K562 (cell line): ENCODE measurements around the gene ADAMTSL3. TPM values are rescaled to one million over a fixed set of nuclear protein-coding genes. Genes with fewer than 3 reads are reported as not detected.

Experiments used
- ATAC-seq: fragments of 200-7000 bp; cut with Tn5 transposase; 3 replicates; pipeline ENCODE4 v1.9.1; 2020; ENCODE audit warnings: moderate library complexity
- BruUV-seq: library from RNA; stranded (reverse); fragments of 400-500 nt; replicated peaks from 2 replicates; lab custom pipeline; 2021; lab: Mats Ljungman, UMichigan
- CTCF ChIA-PET: fragments of 300-600 bp; formaldehyde crosslinking; extraction: SDS; loops from one replicate; lab custom pipeline; 2021; ENCODE audit warnings: low intra/inter-chr PET ratio; lab: Yijun Ruan, JAX
- POLR2A ChIA-PET: fragments of 300-600, 350-650 bp; sonication (Branson Sonifier 250); formaldehyde crosslinking; extraction: SDS; loops from one replicate; lab custom pipeline; 2021; ENCODE audit warnings: antibody characterized with exemption, inconsistent platforms; lab: Yijun Ruan, JAX
- DNase-seq, 4 experiments: peaks; one replicate each; pipeline versions ENCODE4 v3.0.0 to v3.0.0-alpha.2; 2011 to 2018; ENCODE audit warnings: low spot score in 3 of 4, mixed read lengths in 3 of 4; ENCODE audit errors: extremely low read depth in 1 of 4
- FAIRE-seq: peaks from 2 replicates; lab custom pipeline; 2011; peaks lifted over from hg19 to GRCh38; lab: Jason Lieb, UNC
- H2AFZ ChIP-seq: 2 replicates; pipeline ENCODE4 v1.6.0; 2011; ENCODE audit warnings: low read depth, low read length, control low read depth, inconsistent platforms
- H3K27ac ChIP-seq: fragments of 200-600 bp; 3 replicates; pipeline ENCODE4 v1.8.0; 2011; ENCODE audit warnings: low read depth, mild to moderate bottlenecking, control low read depth, inconsistent platforms, low read length, moderate library complexity, mixed read lengths; ENCODE audit errors: extremely low read depth
- H3K27me3 ChIP-seq, 2 experiments: fragments of 300-600 bp in 1 of 2; 2 replicates in 1 of 2; 3 replicates in 1 of 2; pipeline versions ENCODE4 v1.6.0 to v1.8.0; 2011; ENCODE audit warnings: inconsistent platforms in 2 of 2, low read length in 2 of 2, mild to moderate bottlenecking in 1 of 2, mixed read lengths in 1 of 2, moderate library complexity in 1 of 2; ENCODE audit not compliant: control insufficient read depth in 2 of 2, insufficient read depth in 2 of 2
- H3K36me3 ChIP-seq: fragments of 300-600 bp; 3 replicates; pipeline ENCODE4 v1.8.0; 2011; ENCODE audit warnings: mild to moderate bottlenecking, low read length, inconsistent platforms; ENCODE audit not compliant: control insufficient read depth, insufficient read depth
- H3K4me1 ChIP-seq, 2 experiments: fragments of 200-600 bp in 1 of 2; replicated peaks in 1 of 2; 2 replicates in 1 of 2; 3 replicates in 1 of 2; pipeline versions ENCODE4 v1.5.1 to v1.8.0; 2011; ENCODE audit warnings: inconsistent platforms in 2 of 2, low read length in 2 of 2, mild to moderate bottlenecking in 1 of 2, mixed read lengths in 1 of 2, moderate library complexity in 1 of 2; ENCODE audit not compliant: control insufficient read depth in 2 of 2, insufficient read depth in 2 of 2
- H3K4me2 ChIP-seq: 2 replicates; pipeline ENCODE4 v1.6.1; 2011; ENCODE audit warnings: low read length, control low read depth, inconsistent platforms, mixed read lengths; ENCODE audit not compliant: insufficient read depth
- H3K4me3 ChIP-seq: fragments of 200-600 bp; sonication (generic), shearing (Covaris generic); 2 replicates; pipeline ENCODE4 v1.5.1; 2016; ENCODE audit warnings: control low read depth, inconsistent platforms
- H3K79me2 ChIP-seq: fragments of 200-600 bp; 3 replicates; pipeline ENCODE4 v1.8.0; 2011; ENCODE audit warnings: low read length, inconsistent platforms; ENCODE audit not compliant: control insufficient read depth, insufficient read depth
- H3K9ac ChIP-seq, 2 experiments: 2 replicates each; pipeline versions ENCODE4 v1.6.0 to v1.6.1; 2011; ENCODE audit warnings: low read depth in 2 of 2, low read length in 2 of 2, control low read depth in 1 of 2, inconsistent platforms in 1 of 2, mild to moderate bottlenecking in 1 of 2, mixed read lengths in 1 of 2; ENCODE audit not compliant: insufficient read depth in 1 of 2
- H3K9me1 ChIP-seq: one replicate; pipeline ENCODE4 v1.6.0; 2011; ENCODE audit warnings: inconsistent platforms, mild to moderate bottlenecking, low read length, moderate library complexity; ENCODE audit not compliant: control insufficient read depth, insufficient read depth
- H3K9me3 ChIP-seq: replicated peaks from 2 replicates; pipeline ENCODE4 v1.5.1; 2011; ENCODE audit warnings: low read depth, low read length, inconsistent platforms; ENCODE audit not compliant: control insufficient read depth, insufficient read depth
- H4K20me1 ChIP-seq: replicated peaks from 2 replicates; pipeline ENCODE4 v1.6.1; 2011; ENCODE audit warnings: low read length, inconsistent platforms, mixed read lengths; ENCODE audit not compliant: control insufficient read depth, insufficient read depth
- HNRNPL ChIP-seq: fragments of 200-400 bp; formaldehyde crosslinking; IDR thresholded peaks from 2 replicates; pipeline ENCODE4 v1.6.1; 2017; ENCODE audit warnings: low read depth, mild to moderate bottlenecking, low read length
- RB1 ChIP-seq: fragments of 450-650 bp; IDR thresholded peaks from 2 replicates; pipeline ENCODE4 v1.6.1; 2017; ENCODE audit warnings: low read depth, mild to moderate bottlenecking
- TBP ChIP-seq: optimal IDR thresholded peaks from 2 replicates; pipeline ENCODE3; 2011; ENCODE audit warnings: low read depth, low read length, improper control_type of control experiment
- ZC3H11A ChIP-seq: IDR thresholded peaks from 2 replicates; pipeline ENCODE4 v1.6.1; 2012; ENCODE audit warnings: low read depth, low read length, improper control_type of control experiment
- ZNF444 ChIP-seq: fragments of 250-450 bp; sonication (Bioruptor Pico); IDR thresholded peaks from 2 replicates; pipeline ENCODE4 v1.4.0; 2020; ENCODE audit warnings: mild to moderate bottlenecking, moderate library complexity
- WGBS: fragments of 100-300 bp; shearing (Covaris generic); methylation state at CpG from one replicate; pipeline ENCODE4 v1.1.6; 2016; ENCODE audit warnings: low coverage, mixed read lengths; ENCODE audit not compliant: insufficient coverage; ENCODE audit errors: missing lambda C conversion rate; 5-methylcytosine and 5-hydroxymethylcytosine counted together
- in situ Hi-C: fragments of 300-500 bp; cut with MboI; formaldehyde crosslinking; loops from 4 replicates; pipeline ENCODE4 v1.15.0; 2018; ENCODE audit warnings: inconsistent platforms, mixed read lengths
- intact Hi-C: fragments of 100-400 bp; cut with micrococcal nuclease; formaldehyde crosslinking; loops from 2 replicates; pipeline ENCODE4 v1.14.2; 2022
- polyA plus RNA-seq, 8 experiments: library from polyadenylated mRNA; depleted of rRNA in 4 of 8; stranded (reverse) in 5 of 8; unstranded in 3 of 8; fragments of >200 nt; fragmentation: Nextera tagmentation in 2 of 8; fragmentation: Illumina TruSeq in 1 of 8; extraction: Ambion mirVana in 2 of 8; extraction: Trizol in 1 of 8; gene quantifications; 2 replicates each; pipeline versions ENCODE4 v1.2.1 to v1.2.3, GENCODE V29; 2011 to 2014; ENCODE audit warnings: inconsistent platforms in 1 of 8, missing spikeins in 1 of 8
- total RNA-seq, 7 experiments: library from RNA; depleted of rRNA in 6 of 7; stranded (reverse); fragments of >200 nt in 6 of 7; fragmentation: Illumina TruSeq in 2 of 7; extraction: Trizol in 2 of 7; gene quantifications; 2 replicates each; pipeline versions ENCODE4 v1.2.1 to v1.2.3, GENCODE V29; 2011 to 2021; ENCODE audit warnings: low replicate concordance in 1 of 7
- TF ChIP-seq, protein P1 (sequence below): fragments of 450-650 bp; formaldehyde crosslinking; IDR thresholded peaks from 2 replicates; pipeline ENCODE4 v1.4.0; 2020; ENCODE audit warnings: mild to moderate bottlenecking, moderate library complexity
- TF ChIP-seq, protein P2 (sequence below): IDR thresholded peaks from 3 replicates; pipeline ENCODE4 v1.6.1; 2011; ENCODE audit warnings: borderline replicate concordance, mild to moderate bottlenecking, moderate library complexity; ENCODE audit not compliant: insufficient read length; ENCODE audit errors: extremely low read depth

The ADAMTSL3 gene
- total and polyA plus RNA-seq, 9 of the 15 experiments (the other 6 are each of a cell fraction or from before 2014, with no cell fraction given) = 0.01 to 0.18 (median 0.07) TPM; not detected in 3

DNA sequence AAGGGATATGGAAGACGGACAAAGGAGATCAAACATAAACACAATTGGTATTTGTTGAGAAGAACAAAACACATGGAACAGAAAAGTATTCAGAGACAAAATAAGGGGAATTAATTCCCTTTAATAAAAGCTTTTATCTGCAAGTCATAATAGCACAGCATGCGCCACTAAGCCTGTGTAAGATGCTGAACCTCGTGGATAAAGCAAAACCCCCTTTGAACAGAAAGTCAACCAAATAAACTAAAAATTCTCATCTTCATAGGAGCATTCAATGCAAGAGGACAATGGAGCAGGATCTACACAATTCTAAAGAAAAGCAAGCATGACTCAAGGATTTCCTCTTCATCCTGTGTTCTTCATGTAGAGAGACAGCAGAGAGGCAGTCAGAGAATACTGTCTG is 307.4 kb downstream of the ADAMTSL3 start:
- ChIA-PET CTCF (no interaction called here), POLR2A (interaction anchor here (1.0 kb wide), 1 partner anchor 13 kb away, joined by 3 read pairs; no protein-coding TSS in a partner anchor)
- in situ Hi-C loops = no loop called here
- Histone ChIP-seq H3K79me2 (no peaks in the 10 kb centered on the region), H3K4me3 (no peak overlapping the region), H3K4me2 (no peak overlapping the region), H3K36me3 (no peaks in the 10 kb centered on the region), H4K20me1 (no peaks in the 10 kb centered on the region), H3K9me1 (no peaks in the 10 kb centered on the region), H3K27me3 (no peaks in the 10 kb centered on the region), H3K9ac (no peak overlapping the region), H3K4me1 (no peaks in the 10 kb centered on the region), H2AFZ (no peak overlapping the region), H3K9me3 (no peaks in the 10 kb centered on the region), H3K27ac (no peak overlapping the region)
- no peak for TF ChIP-seq ZNF444 (CRISPR knock-in tag)
- TF ChIP-seq HNRNPL = no peak
- TF ChIP-seq, protein P1, sequence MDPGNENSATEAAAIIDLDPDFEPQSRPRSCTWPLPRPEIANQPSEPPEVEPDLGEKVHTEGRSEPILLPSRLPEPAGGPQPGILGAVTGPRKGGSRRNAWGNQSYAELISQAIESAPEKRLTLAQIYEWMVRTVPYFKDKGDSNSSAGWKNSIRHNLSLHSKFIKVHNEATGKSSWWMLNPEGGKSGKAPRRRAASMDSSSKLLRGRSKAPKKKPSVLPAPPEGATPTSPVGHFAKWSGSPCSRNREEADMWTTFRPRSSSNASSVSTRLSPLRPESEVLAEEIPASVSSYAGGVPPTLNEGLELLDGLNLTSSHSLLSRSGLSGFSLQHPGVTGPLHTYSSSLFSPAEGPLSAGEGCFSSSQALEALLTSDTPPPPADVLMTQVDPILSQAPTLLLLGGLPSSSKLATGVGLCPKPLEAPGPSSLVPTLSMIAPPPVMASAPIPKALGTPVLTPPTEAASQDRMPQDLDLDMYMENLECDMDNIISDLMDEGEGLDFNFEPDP (CRISPR knock-in tag) = no peak
- TF ChIP-seq, protein P2, sequence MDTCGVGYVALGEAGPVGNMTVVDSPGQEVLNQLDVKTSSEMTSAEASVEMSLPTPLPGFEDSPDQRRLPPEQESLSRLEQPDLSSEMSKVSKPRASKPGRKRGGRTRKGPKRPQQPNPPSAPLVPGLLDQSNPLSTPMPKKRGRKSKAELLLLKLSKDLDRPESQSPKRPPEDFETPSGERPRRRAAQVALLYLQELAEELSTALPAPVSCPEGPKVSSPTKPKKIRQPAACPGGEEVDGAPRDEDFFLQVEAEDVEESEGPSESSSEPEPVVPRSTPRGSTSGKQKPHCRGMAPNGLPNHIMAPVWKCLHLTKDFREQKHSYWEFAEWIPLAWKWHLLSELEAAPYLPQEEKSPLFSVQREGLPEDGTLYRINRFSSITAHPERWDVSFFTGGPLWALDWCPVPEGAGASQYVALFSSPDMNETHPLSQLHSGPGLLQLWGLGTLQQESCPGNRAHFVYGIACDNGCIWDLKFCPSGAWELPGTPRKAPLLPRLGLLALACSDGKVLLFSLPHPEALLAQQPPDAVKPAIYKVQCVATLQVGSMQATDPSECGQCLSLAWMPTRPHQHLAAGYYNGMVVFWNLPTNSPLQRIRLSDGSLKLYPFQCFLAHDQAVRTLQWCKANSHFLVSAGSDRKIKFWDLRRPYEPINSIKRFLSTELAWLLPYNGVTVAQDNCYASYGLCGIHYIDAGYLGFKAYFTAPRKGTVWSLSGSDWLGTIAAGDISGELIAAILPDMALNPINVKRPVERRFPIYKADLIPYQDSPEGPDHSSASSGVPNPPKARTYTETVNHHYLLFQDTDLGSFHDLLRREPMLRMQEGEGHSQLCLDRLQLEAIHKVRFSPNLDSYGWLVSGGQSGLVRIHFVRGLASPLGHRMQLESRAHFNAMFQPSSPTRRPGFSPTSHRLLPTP = no peak
- no peak for TF ChIP-seq TBP
- TF ChIP-seq RB1 = no peak
- TF ChIP-seq ZC3H11A = no peak
- ATAC-seq = no peak
- DNase-seq = no peak
- BruUV-seq = no TSS peak
- FAIRE-seq = no peak
- intact Hi-C loops = no loop called here
- 0% methylated on average over 3 of the region's 3 CpGs for WGBS
